HG02970 (cell line): Measurements from ENCODE around the gene PPP2R3B.

Source experiments
- ATAC-seq: cut with Tn5 transposase; IDR thresholded peaks from one replicate; pipeline ENCODE4 v1.9.1; 2021; ENCODE audit warnings: mild to moderate bottlenecking, moderate library complexity, moderate number of reproducible peaks; ENCODE audit not compliant: unreplicated experiment, low FRiP score

Gene PPP2R3B

DNA sequence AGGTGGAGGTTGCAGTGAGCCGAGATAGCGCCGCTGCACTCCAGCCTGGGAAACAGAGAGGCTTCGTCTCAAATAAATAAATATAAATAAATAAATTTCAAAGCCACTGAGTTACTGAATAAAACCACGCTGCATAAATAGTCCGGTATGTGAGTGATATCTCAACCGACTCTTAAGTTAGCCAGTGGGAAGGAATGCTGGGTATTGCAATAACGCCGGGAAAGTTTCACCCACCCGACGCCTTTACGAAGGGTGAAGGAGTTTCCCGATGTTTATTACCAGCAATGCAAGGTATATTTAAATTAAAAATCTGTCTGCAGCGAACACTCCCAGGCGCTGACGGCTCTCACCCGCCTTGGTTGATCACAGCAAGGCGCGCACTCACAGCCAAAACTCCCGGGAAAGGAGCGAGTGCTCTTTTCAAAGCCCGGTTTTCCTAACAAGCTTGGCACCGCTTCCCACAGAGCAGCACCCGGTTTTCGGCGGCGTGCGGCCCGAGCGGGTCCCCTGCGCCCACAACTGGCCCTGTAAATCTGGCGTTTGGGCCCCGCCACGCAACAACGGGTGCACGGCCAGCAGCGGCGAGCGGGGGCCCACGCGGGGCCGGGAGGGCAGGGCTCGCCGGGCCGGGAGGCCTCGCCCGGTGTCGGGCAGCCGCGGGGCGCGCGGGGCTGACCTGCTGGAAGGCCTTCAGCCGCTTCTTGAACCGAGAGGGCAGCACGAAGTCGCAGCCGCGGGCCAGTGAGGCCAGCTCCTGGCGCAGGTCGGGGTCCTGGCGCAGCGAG lies 13.7 kb downstream of the PPP2R3B start:
- no peak for ATAC-seq

DNA sequence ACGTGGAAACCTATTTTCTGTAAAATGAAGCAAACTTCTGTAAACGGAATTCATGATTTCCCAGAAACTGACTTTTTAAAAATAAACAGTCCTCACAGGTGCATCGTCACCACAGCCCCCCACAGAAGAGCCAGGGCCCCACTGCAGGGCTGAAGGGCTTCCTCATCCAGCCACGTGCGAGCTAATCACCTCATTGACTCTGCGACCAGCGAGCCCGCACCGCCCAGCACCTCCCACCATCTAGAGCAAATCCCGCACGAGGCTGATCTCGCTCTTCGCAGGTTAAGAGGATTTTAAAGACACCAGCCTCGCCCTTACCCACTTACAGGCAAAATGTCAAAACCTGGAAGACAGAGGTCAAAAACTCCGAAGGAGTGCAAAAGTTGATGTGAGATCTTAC lies 14.8 kb downstream of the PPP2R3B start:
- ATAC-seq, result no peak

GRCh38 chrX:370963-371745 lies 15.6 kb downstream of the PPP2R3B start:
- ATAC-seq, result no peak

GRCh38 chrX:370244-370962 lies 16.3 kb downstream of the PPP2R3B start:
- ATAC-seq, result no peak

- ATAC-seq, result no peak
Observed at GRCh38 chrX:369563-370101, 17.1 kb downstream of the PPP2R3B start.

DNA sequence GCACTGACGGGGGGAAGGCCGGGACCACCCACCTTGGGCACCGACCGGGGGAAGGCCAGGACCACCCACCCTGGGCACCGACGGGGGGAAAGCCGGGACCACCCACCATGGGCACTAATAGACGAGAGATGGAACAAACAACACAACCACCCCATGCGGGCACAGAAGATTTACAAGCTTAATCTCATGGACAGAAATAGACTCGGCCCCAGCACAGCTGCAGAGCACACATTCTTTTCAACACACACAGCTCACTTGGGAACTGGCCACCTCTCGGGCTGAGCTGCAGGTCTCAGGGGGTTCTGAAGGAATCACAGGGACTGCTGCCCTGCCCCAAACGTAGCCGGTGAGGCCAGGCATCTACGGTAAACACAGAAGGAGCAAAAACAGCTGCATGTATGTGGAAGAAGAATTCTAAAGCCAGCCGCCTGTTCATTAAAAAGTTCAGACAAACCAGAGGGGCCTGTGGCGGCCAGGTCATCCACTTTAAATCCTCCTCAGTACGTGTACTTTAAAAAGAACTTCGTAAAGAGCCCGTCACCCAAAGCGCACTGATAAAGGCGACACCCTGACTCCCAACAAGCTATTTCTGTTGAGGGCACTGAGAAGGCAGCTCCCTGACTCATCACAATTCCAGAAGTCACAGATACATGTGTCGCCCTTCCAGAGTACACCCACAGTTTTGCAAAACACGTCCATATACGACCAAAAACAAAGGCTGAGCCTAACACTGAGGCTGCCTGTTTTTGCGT lies 17.7 kb downstream of the PPP2R3B start:
- no peak for ATAC-seq

- ATAC-seq, result no peak
Observed at GRCh38 chrX:367866-368265, 18.8 kb downstream of the PPP2R3B start.

- no peak for ATAC-seq
Observed at GRCh38 chrX:367349-367748, 19.4 kb downstream of the PPP2R3B start.

DNA sequence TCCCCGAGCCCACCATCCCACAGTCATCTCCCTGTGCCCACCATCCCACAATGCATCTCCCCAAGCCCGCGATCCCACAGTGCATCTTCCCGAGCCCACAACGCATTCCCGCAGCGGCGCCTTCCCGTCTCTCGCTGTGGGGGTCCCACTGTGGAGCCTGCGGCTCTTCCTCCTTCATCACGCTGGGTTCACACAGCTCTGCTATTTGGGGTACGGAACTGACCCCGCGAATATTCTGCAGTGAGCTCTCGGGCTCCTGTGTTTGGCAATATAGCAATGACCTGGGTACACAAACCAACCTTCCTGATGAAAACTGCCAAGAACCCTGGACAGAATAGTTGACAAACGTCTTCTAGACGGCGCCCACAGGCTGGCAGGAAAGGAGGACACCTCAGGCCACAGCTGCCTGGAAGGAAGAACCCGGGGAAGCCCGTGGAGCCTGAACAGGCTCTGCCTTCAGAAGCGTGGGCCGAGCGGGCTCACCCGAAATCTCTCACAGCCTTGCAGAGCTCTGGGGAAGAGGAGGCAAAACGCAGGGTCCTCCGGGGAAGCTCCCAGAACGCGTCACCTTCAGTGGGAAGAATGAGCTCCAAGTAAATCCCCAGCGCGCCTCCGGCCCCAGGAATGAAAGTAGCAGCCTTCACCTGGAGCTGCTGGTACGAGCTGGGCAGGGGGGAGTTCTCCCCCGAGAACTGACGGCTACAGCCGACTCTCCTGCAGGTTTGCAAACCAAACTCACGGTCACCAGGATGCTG lies 22.9 kb downstream of the PPP2R3B start:
- ATAC-seq, result no peak

- no peak for ATAC-seq
Observed at GRCh38 chrX:362937-363620, 23.6 kb downstream of the PPP2R3B start.

- no peak for ATAC-seq
Observed at GRCh38 chrX:362351-362750, 24.4 kb downstream of the PPP2R3B start.

GRCh38 chrX:361231-362145 lies 25.2 kb downstream of the PPP2R3B start:
- ATAC-seq, result no peak

- no peak for ATAC-seq
Observed at GRCh38 chrX:360496-361150, 26.1 kb downstream of the PPP2R3B start.

GRCh38 chrX:358651-359143 lies 28.0 kb downstream of the PPP2R3B start:
- no peak for ATAC-seq

DNA sequence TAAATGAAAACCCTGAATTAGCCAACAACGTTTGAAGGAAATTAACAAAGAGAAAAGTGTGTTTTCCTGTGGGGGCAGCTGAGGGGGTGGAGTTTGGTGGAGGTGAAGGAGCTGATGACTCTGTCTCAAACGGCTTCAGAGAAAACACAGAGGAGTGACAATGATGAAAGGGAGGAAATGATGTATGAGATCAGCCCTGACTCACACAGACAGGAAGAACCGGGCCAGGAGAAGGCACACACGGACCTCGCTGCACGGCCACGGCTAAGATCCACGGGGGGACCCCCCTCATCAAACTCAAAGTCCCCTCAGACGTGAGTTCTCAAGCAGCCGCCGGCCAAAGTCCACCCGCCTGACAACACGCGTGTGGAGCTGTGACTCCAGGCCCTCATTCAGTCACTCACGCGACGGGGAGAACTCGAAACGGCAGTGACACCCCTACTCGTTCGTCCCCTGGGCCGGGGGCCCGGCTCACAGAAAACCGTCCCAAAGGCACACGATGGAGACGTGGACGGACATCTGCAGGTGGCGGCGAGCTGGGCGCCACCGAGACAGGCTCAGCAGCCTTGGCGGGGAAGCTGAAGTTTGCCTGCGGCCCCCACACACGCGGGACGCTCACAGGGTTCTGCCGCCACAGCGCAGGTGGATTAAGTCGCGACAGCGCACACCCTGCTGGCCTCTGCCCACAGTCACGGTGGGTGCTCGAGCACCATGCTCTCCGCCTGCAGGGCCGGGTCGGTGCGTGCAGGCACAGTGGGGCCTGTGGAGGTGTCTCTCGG lies 28.8 kb downstream of the PPP2R3B start:
- no peak for ATAC-seq

- no peak for ATAC-seq
Observed at GRCh38 chrX:357035-357692, 29.5 kb downstream of the PPP2R3B start.
